Breast epithelium (tissue), 3 donors: Measurements from ENCODE around the gene NADK.
"Not testable (repeated sequence)": the region's sequence is repeated elsewhere in the genome, so short reads cannot be mapped to it uniquely, and the experiment has no call there.

Experiments
- CTCF ChIP-seq, 3 donors: fragments of 450-650 bp; IDR thresholded peaks; one replicate each; pipeline ENCODE4 v1.5.1; 2016 to 2017; ENCODE audit warnings: antibody characterized with exemption in 3 of 3, mild to moderate bottlenecking in 3 of 3, moderate library complexity in 3 of 3
- POLR2AphosphoS5 ChIP-seq, 3 donors: sonication (generic); formaldehyde crosslinking; IDR thresholded peaks; one replicate each; pipeline ENCODE4 v1.6.1; 2017; ENCODE audit warnings: antibody characterized with exemption in 3 of 3

- TF ChIP-seq CTCF, POLR2AphosphoS5 (IDR thresholded peaks at IDR 0.05): not testable (repeated sequence)
These were observed 28.3 kb downstream of the NADK start for GRCh38 chr1:1749941-1750340.
